K562 (cell line): ENCODE data around the gene PPP3CB. TPM values are rescaled to one million over a fixed set of nuclear protein-coding genes. Genes with fewer than 3 reads are reported as not detected.

Experiments used
- CBX3 ChIP-seq, 2 experiments: IDR thresholded peaks; 1 replicate in 1 of 2; 2 replicates in 1 of 2; pipeline ENCODE4 v1.6.1; 2012; ENCODE audit warnings: inconsistent platforms in 2 of 2, low read length in 2 of 2, borderline replicate concordance in 1 of 2, control low read depth in 1 of 2
- FOXA3 ChIP-seq, 2 experiments: fragments of 450-650 bp in 1 of 2; sonication (generic) in 1 of 2; formaldehyde crosslinking; IDR thresholded peaks in 1 of 2; conservative IDR thresholded peaks in 1 of 2; 2 replicates each; pipeline versions ENCODE4 v1.4.0 to v1.8.0; 2020 to 2022; ENCODE audit warnings: mild to moderate bottlenecking in 2 of 2, missing genetic modification reagents in 1 of 2
- L3MBTL2 ChIP-seq: fragments of 450-650 bp; IDR thresholded peaks from 2 replicates; pipeline ENCODE4 v1.6.1; 2016; ENCODE audit warnings: mild to moderate bottlenecking, moderate library complexity
- NEUROD1 ChIP-seq: fragments of 150-350 bp; IDR thresholded peaks from 2 replicates; pipeline ENCODE4 v1.6.1; 2014; ENCODE audit warnings: borderline replicate concordance, low read length, low read depth; ENCODE audit not compliant: partially characterized antibody
- PHF21A ChIP-seq: fragments of 450-650 bp; IDR thresholded peaks from 2 replicates; pipeline ENCODE4 v1.6.1; 2017; ENCODE audit warnings: low read depth, borderline replicate concordance
- PHF8 ChIP-seq: fragments of 200-600 bp; sonication (generic); IDR thresholded peaks from 2 replicates; pipeline ENCODE4 v1.6.1; 2012; ENCODE audit warnings: mixed run types, mild to moderate bottlenecking, inconsistent platforms, low read length, moderate library complexity, borderline replicate concordance
- PML ChIP-seq: IDR thresholded peaks from 2 replicates; pipeline ENCODE4 v1.6.1; 2012; ENCODE audit warnings: low read length, inconsistent platforms
- POU5F1 ChIP-seq: fragments of 150-350 bp; IDR thresholded peaks from 2 replicates; pipeline ENCODE4 v1.6.1; 2014; ENCODE audit warnings: borderline replicate concordance, low read length, low read depth, mild to moderate bottlenecking; ENCODE audit not compliant: partially characterized antibody
- SAFB ChIP-seq: fragments of 200-400 bp; formaldehyde crosslinking; IDR thresholded peaks from 2 replicates; pipeline ENCODE4 v1.6.1; 2017; ENCODE audit warnings: low read depth, low read length, borderline replicate concordance
- SMAD4 ChIP-seq: fragments of 250-450 bp; sonication (Bioruptor Pico); conservative IDR thresholded peaks from 2 replicates; pipeline ENCODE4 v1.8.0; 2021; ENCODE audit warnings: inconsistent platforms, mild to moderate bottlenecking, moderate library complexity
- SP1 ChIP-seq: sonication (generic); formaldehyde crosslinking; IDR thresholded peaks from 2 replicates; pipeline ENCODE4 v1.8.1; 2022; ENCODE audit warnings: mild to moderate bottlenecking, missing genetic modification reagents
- XRCC4 ChIP-seq: IDR thresholded peaks from one replicate; pipeline ENCODE4 v1.6.1; 2011; ENCODE audit not compliant: insufficient read depth, insufficient read length; ENCODE audit errors: extremely low read depth
- ZC3H11A ChIP-seq: IDR thresholded peaks from 2 replicates; pipeline ENCODE4 v1.6.1; 2012; ENCODE audit warnings: low read depth, low read length, improper control_type of control experiment
- ZNF197 ChIP-seq: fragments of 200-800 bp; sonication (Bioruptor generic); IDR thresholded peaks from 2 replicates; pipeline ENCODE4 v1.6.1; 2016; ENCODE audit warnings: low read depth, missing genetic modification characterization, missing compliant biosample characterization
- ZNF384 ChIP-seq: IDR thresholded peaks from 2 replicates; pipeline ENCODE4 v1.6.1; 2012; ENCODE audit warnings: low read depth, low read length, improper control_type of control experiment
- polyA plus RNA-seq, 8 experiments: library from polyadenylated mRNA; depleted of rRNA in 4 of 8; stranded (reverse) in 5 of 8; unstranded in 3 of 8; fragments of >200 nt; fragmentation: Nextera tagmentation in 2 of 8; fragmentation: Illumina TruSeq in 1 of 8; extraction: Ambion mirVana in 2 of 8; extraction: Trizol in 1 of 8; gene quantifications; 2 replicates each; pipeline versions ENCODE4 v1.2.1 to v1.2.3, GENCODE V29; 2011 to 2014; ENCODE audit warnings: inconsistent platforms in 1 of 8, missing spikeins in 1 of 8
- total RNA-seq, 7 experiments: library from RNA; depleted of rRNA in 6 of 7; stranded (reverse); fragments of >200 nt in 6 of 7; fragmentation: Illumina TruSeq in 2 of 7; extraction: Trizol in 2 of 7; gene quantifications; 2 replicates each; pipeline versions ENCODE4 v1.2.1 to v1.2.3, GENCODE V29; 2011 to 2021; ENCODE audit warnings: low replicate concordance in 1 of 7

PPP3CB gene
- total and polyA plus RNA-seq, 9 of the 15 experiments (the other 6 are each of a cell fraction or from before 2014, with no cell fraction given): 9.6 to 27.6 (median 17.8) TPM

DNA sequence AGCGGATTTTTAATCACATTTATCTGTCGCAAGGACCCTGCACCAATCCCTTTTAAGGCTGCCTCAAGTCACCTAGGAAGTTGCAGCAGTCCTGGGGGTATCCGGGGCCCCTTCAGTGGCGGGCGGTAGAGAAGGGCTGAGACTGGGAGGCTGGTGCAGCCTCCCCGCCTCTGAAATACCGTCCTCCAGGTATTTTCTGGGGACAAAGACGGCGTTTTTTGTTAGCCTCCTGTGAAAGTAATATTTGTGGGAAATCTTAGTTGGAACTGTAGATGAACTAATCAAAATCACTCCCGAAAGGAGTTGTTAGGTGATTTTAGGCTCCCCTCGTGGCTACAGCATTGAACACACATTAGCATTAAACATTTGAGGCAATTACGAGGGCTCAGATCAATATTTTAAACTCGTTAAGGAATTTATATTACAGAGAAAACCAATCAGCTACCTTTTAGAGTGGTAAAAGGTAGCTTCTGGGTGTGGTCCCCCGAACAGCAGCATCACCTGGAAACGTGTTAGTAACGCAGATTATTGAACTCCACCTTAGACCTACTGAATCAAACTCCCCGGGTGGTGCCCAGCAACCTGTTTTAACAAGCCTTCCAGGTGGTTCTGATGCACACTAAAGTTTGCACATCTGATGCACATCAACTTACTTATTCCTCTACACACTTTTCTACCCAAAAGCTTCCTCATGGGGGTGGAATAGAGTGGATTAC, 81.4 kb downstream of the PPP3CB start (continued):
- TF ChIP-seq SMAD4 (CRISPR knock-in tag): peak; percentile 5; the same call in 1 of the 2 replicates
- 0 out of 2 replicates have a peak, but pooled peaks have one; percentile 4 for TF ChIP-seq SP1 (CRISPR knock-in tag)
- peak; percentile 54; the same call in 1 of the 2 replicates for TF ChIP-seq PHF8
- TF ChIP-seq PML: 0 out of 2 replicates have a peak, but pooled peaks have one; percentile 54
- TF ChIP-seq CBX3 (IDR thresholded peaks at IDR 0.05; ENCODE audit: borderline replicate concordance in 1 of 2, low read length in 2 of 2): no peak
- no peak for TF ChIP-seq SAFB
- no peak for TF ChIP-seq POU5F1
- 0 out of 4 replicates have a peak, but pooled peaks of 1 of the 2 experiments have one; percentile 4 for TF ChIP-seq FOXA3 (CRISPR knock-in tag; conservative IDR thresholded peaks at IDR 0.05 in 1 of 2, IDR thresholded peaks at IDR 0.05 in 1 of 2)
- 0 out of 2 replicates have a peak, but pooled peaks have one; percentile 23 for TF ChIP-seq ZC3H11A
- peak; percentile 44 for TF ChIP-seq L3MBTL2
- TF ChIP-seq ZNF384: 0 out of 2 replicates have a peak, but pooled peaks have one; percentile 3
- no peak for TF ChIP-seq NEUROD1
- TF ChIP-seq ZNF197 (CRISPR knock-in tag): no peak
- no peak for TF ChIP-seq XRCC4
- 0 out of 2 replicates have a peak, but pooled peaks have one; percentile 4 for TF ChIP-seq PHF21A
- TF ChIP-seq, all 486 proteins: peak for 18
